ENCODE measurements around the gene MRPL50.

DNA sequence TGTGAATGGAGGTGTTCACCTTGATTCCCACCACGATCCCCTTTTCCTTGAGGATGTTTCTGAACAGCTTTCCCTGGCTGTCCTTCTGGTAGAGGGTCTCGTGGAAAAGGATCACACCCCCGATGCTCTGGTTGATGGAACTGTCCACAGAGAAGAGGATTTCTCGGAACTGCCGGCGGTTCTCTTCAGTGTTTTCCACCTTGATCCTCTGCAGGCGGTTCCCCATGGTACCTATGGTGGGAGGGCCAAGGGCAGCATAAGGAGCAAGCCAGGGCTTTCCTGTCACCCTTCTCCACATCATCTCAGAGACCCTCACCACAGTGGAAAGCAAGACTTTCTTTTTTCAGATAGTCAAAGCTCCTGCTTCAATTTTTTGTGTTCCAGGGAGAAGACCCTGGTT lies 31.3 kb upstream of the MRPL50 start:
- TF ChIP-seq SUZ12 (IDR thresholded peaks at IDR 0.05; ENCODE audit: extremely low read depth, insufficient read depth, insufficient read length) (no peak), ZNF274 (IDR thresholded peaks at IDR 0.05; ENCODE audit: low read depth, low read length) (no peak), YY1 (IDR thresholded peaks at IDR 0.05; ENCODE audit: insufficient read depth, insufficient read length) (no peak)
